DND-41 (cell line): ENCODE results near the gene CITED2.
A peak's percentile ranks its signal among the peaks of the same experiment; 100 is the strongest.

ENCODE experiments used
- ATAC-seq: fragments of 200-7000 bp; cut with Tn5 transposase; 3 replicates; pipeline ENCODE4 v1.9.1; 2021; ENCODE audit warnings: low read depth; ENCODE audit not compliant: insufficient read depth
- DNase-seq: peaks from one replicate; pipeline ENCODE4 v3.0.0-alpha.2; 2020
- H2AFZ ChIP-seq: 2 replicates; pipeline ENCODE4 v1.6.0; 2012; ENCODE audit warnings: low read depth, low read length
- H3K27ac ChIP-seq: 2 replicates; pipeline ENCODE4 v1.5.1; 2012; ENCODE audit warnings: low read length, inconsistent platforms
- H3K27me3 ChIP-seq: fragments of 200-600 bp; sonication (generic); 2 replicates; pipeline ENCODE4 v1.6.0; 2012; ENCODE audit warnings: low read length, mild to moderate bottlenecking, inconsistent platforms; ENCODE audit not compliant: insufficient read depth, poor library complexity
- H3K36me3 ChIP-seq: 2 replicates; pipeline ENCODE4 v1.5.1; 2012; ENCODE audit warnings: low read length, inconsistent platforms; ENCODE audit not compliant: insufficient read depth
- H3K4me1 ChIP-seq: 2 replicates; pipeline ENCODE4 v1.5.1; 2012; ENCODE audit warnings: mild to moderate bottlenecking, low read length; ENCODE audit not compliant: insufficient read depth
- H3K4me2 ChIP-seq: 2 replicates; pipeline ENCODE4 v1.6.0; 2012; ENCODE audit warnings: mild to moderate bottlenecking, moderate library complexity, low read length, inconsistent platforms; ENCODE audit not compliant: insufficient read depth
- H3K4me3 ChIP-seq, 2 experiments: fragments of 200-600 bp in 1 of 2; shearing (Covaris generic) in 1 of 2; 2 replicates each; pipeline ENCODE4 v1.5.1; 2012 to 2016; ENCODE audit warnings: inconsistent platforms in 2 of 2, low read length in 2 of 2, mild to moderate bottlenecking in 2 of 2, low read depth in 1 of 2, moderate library complexity in 1 of 2
- H3K79me2 ChIP-seq: 2 replicates; pipeline ENCODE4 v1.6.0; 2012; ENCODE audit warnings: low read length, inconsistent platforms; ENCODE audit not compliant: insufficient read depth
- H3K9ac ChIP-seq: 2 replicates; pipeline ENCODE4 v1.6.0; 2012; ENCODE audit warnings: low read depth, mild to moderate bottlenecking, inconsistent platforms, low read length, moderate library complexity
- H3K9me3 ChIP-seq: 2 replicates; pipeline ENCODE4 v1.5.1; 2012; ENCODE audit warnings: low read length, moderate library complexity, mild to moderate bottlenecking, inconsistent platforms; ENCODE audit not compliant: insufficient read depth, severe bottlenecking
- H4K20me1 ChIP-seq: 2 replicates; pipeline ENCODE4 v1.6.0; 2012; ENCODE audit warnings: low read length; ENCODE audit not compliant: insufficient read depth
- CTCF ChIP-seq: IDR thresholded peaks from 2 replicates; pipeline ENCODE4 v1.5.1; 2012; ENCODE audit warnings: borderline replicate concordance, low read length, moderate library complexity, mild to moderate bottlenecking; ENCODE audit not compliant: poor library complexity, severe bottlenecking; ENCODE audit errors: extremely low read depth
- EZH2 ChIP-seq: IDR thresholded peaks from 3 replicates; pipeline ENCODE4 v1.6.1; 2012; ENCODE audit warnings: borderline replicate concordance, low read depth, mild to moderate bottlenecking, moderate library complexity, low read length, inconsistent platforms; ENCODE audit not compliant: severe bottlenecking

The CITED2 gene

GRCh38 chr6:139373154-139373927, 1.1 kb downstream of the CITED2 start:
- no peaks in the 10 kb centered on the region for H4K20me1 ChIP-seq
- no peaks in the 10 kb centered on the region for H3K27me3 ChIP-seq
- H3K27ac ChIP-seq, result peak overlapping the region; percentile 96
- DNase-seq (peak; percentile 76), ATAC-seq (peak; percentile 33)
- H3K9ac ChIP-seq, result peak overlapping the region; percentile 83
- peak overlapping the region; percentile 95 for H3K4me2 ChIP-seq
- H3K4me1 ChIP-seq, result peaks cover 35% of the 10 kb centered on the region
- H2AFZ ChIP-seq, result peak overlapping the region; percentile 91
- TF ChIP-seq CTCF, result peak; percentile 46
- TF ChIP-seq EZH2, result no peak
- H3K79me2 ChIP-seq, result peaks cover 17% of the 10 kb centered on the region
- no peaks in the 10 kb centered on the region for H3K9me3 ChIP-seq
- no peaks in the 10 kb centered on the region; the same call in 1 of the 2 replicates for H3K36me3 ChIP-seq
- peak overlapping the region; percentile 42 to 77; a peak in 3 of 4 replicates for H3K4me3 ChIP-seq

- no peak for TF ChIP-seq CTCF
- TF ChIP-seq EZH2, result no peak
These were observed 1.9 kb downstream of the CITED2 start for GRCh38 chr6:139372326-139373153.

GRCh38 chr6:139371421-139372203, 2.8 kb downstream of the CITED2 start:
- Histone ChIP-seq H3K27me3 (no peaks in the 10 kb centered on the region), H3K4me2 (peak overlapping the region; percentile 95; the same call in 1 of the 2 replicates), H3K79me2 (peaks cover 17% of the 10 kb centered on the region), H2AFZ (no peak overlapping the region), H3K4me3 (no peak overlapping the region; a peak in 1 of 4 replicates), H3K36me3 (no peaks in the 10 kb centered on the region; the same call in 1 of the 2 replicates), H3K27ac (no peak overlapping the region), H3K4me1 (peaks cover 38% of the 10 kb centered on the region), H4K20me1 (no peaks in the 10 kb centered on the region), H3K9ac (no peak overlapping the region), H3K9me3 (no peaks in the 10 kb centered on the region)
- DNase-seq (no peak), ATAC-seq (no peak)
- TF ChIP-seq EZH2 (no peak), CTCF (no peak)

More at GRCh38 chr6:139372326-139373153, 1.9 kb downstream of the CITED2 start:
- Histone ChIP-seq H2AFZ (peak overlapping the region; percentile 91), H3K27me3 (no peaks in the 10 kb centered on the region), H4K20me1 (no peaks in the 10 kb centered on the region), H3K27ac (peak overlapping the region; percentile 68), H3K4me2 (peak overlapping the region; percentile 95), H3K9ac (peak overlapping the region; percentile 83), H3K4me3 (peak overlapping the region; percentile 42 to 77; a peak in 3 of 4 replicates), H3K9me3 (no peaks in the 10 kb centered on the region), H3K36me3 (no peaks in the 10 kb centered on the region; the same call in 1 of the 2 replicates), H3K4me1 (peaks cover 38% of the 10 kb centered on the region), H3K79me2 (peaks cover 17% of the 10 kb centered on the region)
- no peak for ATAC-seq
- DNase-seq, result no peak
